K562 (cell line): ENCODE results near the gene GYS1. TPM values are rescaled to one million over a fixed set of nuclear protein-coding genes. Genes with fewer than 3 reads are reported as not detected.

Experiments used
- CREB1 ChIP-seq, 2 experiments: sonication (generic) in 1 of 2; formaldehyde crosslinking in 1 of 2; IDR thresholded peaks; 2 replicates each; pipeline versions ENCODE4 v1.6.1 to v1.8.0; 2012 to 2022; ENCODE audit warnings: inconsistent platforms in 1 of 2, mild to moderate bottlenecking in 1 of 2, missing genetic modification reagents in 1 of 2, moderate library complexity in 1 of 2
- CREBBP ChIP-seq: IDR thresholded peaks from one replicate; pipeline ENCODE4 v1.6.1; 2012; ENCODE audit warnings: low read depth, mild to moderate bottlenecking, control low read depth, inconsistent platforms, low read length
- FOS ChIP-seq: IDR thresholded peaks from 3 replicates; pipeline ENCODE4 v1.6.1; 2011; ENCODE audit not compliant: insufficient read length; ENCODE audit errors: extremely low read depth
- GMEB1 ChIP-seq: fragments of 250-450 bp; sonication (Bioruptor Pico); IDR thresholded peaks from 2 replicates; pipeline ENCODE4 v1.4.0; 2020; ENCODE audit warnings: mild to moderate bottlenecking
- HMGN3 ChIP-seq: IDR thresholded peaks from 2 replicates; pipeline ENCODE4 v1.6.1; 2011; ENCODE audit warnings: borderline replicate concordance, low read depth, mild to moderate bottlenecking, mixed read lengths, low read length; ENCODE audit not compliant: insufficient read length; ENCODE audit errors: extremely low read depth
- IRF9 ChIP-seq: fragments of 450-650 bp; IDR thresholded peaks from 2 replicates; pipeline ENCODE4 v1.6.1; 2016; ENCODE audit warnings: missing biosample characterization, missing genetic modification characterization
- NFE2L1 ChIP-seq: fragments of 450-650 bp; IDR thresholded peaks from 2 replicates; pipeline ENCODE4 v1.6.1; 2016; ENCODE audit warnings: missing genetic modification characterization, low read depth, mild to moderate bottlenecking, missing compliant biosample characterization, moderate library complexity, borderline replicate concordance
- PKNOX1 ChIP-seq: fragments of 450-650 bp; IDR thresholded peaks from 2 replicates; pipeline ENCODE4 v1.6.1; 2016
- PURB ChIP-seq: sonication (generic); formaldehyde crosslinking; IDR thresholded peaks from 2 replicates; pipeline ENCODE4 v1.9.0; 2021; ENCODE audit warnings: low read depth, mild to moderate bottlenecking, missing genetic modification reagents
- TAF7 ChIP-seq: fragments of 450-650 bp; IDR thresholded peaks from 2 replicates; pipeline ENCODE4 v1.6.1; 2016; ENCODE audit warnings: missing genetic modification characterization, missing compliant biosample characterization
- TCFL5 ChIP-seq: fragments of 250-450 bp; sonication (Bioruptor Pico); conservative IDR thresholded peaks from 2 replicates; pipeline ENCODE4 v1.6.1; 2021; ENCODE audit warnings: mild to moderate bottlenecking, moderate library complexity, matching md5 sums
- THRA ChIP-seq: fragments of 450-650 bp; IDR thresholded peaks from 2 replicates; pipeline ENCODE4 v1.6.1; 2017; ENCODE audit warnings: mild to moderate bottlenecking, moderate library complexity
- TRIM28 ChIP-seq: fragments of 450-650 bp; IDR thresholded peaks from 2 replicates; pipeline ENCODE4 v1.6.1; 2017
- XRCC3 ChIP-seq: fragments of 450-650 bp; IDR thresholded peaks from 2 replicates; pipeline ENCODE4 v1.6.1; 2017; ENCODE audit warnings: mild to moderate bottlenecking, moderate library complexity
- XRCC5 ChIP-seq: fragments of 200-400 bp; formaldehyde crosslinking; IDR thresholded peaks from 2 replicates; pipeline ENCODE4 v1.6.1; 2017; ENCODE audit warnings: low read depth, mild to moderate bottlenecking, low read length
- ZNF134 ChIP-seq: fragments of 250-450 bp; sonication (Bioruptor Pico); conservative IDR thresholded peaks from 2 replicates; pipeline ENCODE4 v1.4.0; 2020
- ZNF639 ChIP-seq, 2 experiments: fragments of 200-800 bp in 1 of 2; sonication (Bioruptor generic) in 1 of 2; sonication (generic) in 1 of 2; formaldehyde crosslinking in 1 of 2; IDR thresholded peaks in 1 of 2; conservative IDR thresholded peaks in 1 of 2; 2 replicates each; pipeline versions ENCODE4 v1.5.0 to v1.6.1; 2016 to 2020; ENCODE audit warnings: missing compliant biosample characterization in 1 of 2, missing genetic modification characterization in 1 of 2, missing genetic modification reagents in 1 of 2
- polyA plus RNA-seq, 8 experiments: library from polyadenylated mRNA; depleted of rRNA in 4 of 8; stranded (reverse) in 5 of 8; unstranded in 3 of 8; fragments of >200 nt; fragmentation: Nextera tagmentation in 2 of 8; fragmentation: Illumina TruSeq in 1 of 8; extraction: Ambion mirVana in 2 of 8; extraction: Trizol in 1 of 8; gene quantifications; 2 replicates each; pipeline versions ENCODE4 v1.2.1 to v1.2.3, GENCODE V29; 2011 to 2014; ENCODE audit warnings: inconsistent platforms in 1 of 8, missing spikeins in 1 of 8
- total RNA-seq, 7 experiments: library from RNA; depleted of rRNA in 6 of 7; stranded (reverse); fragments of >200 nt in 6 of 7; fragmentation: Illumina TruSeq in 2 of 7; extraction: Trizol in 2 of 7; gene quantifications; 2 replicates each; pipeline versions ENCODE4 v1.2.1 to v1.2.3, GENCODE V29; 2011 to 2021; ENCODE audit warnings: low replicate concordance in 1 of 7

Gene GYS1
- total and polyA plus RNA-seq, 9 of the 15 experiments (the other 6 are each of a cell fraction or from before 2014, with no cell fraction given) = 1.9 to 31.1 (median 15.2) TPM

- TF ChIP-seq ZNF639 (CRISPR knock-in tag; conservative IDR thresholded peaks at IDR 0.05 in 1 of 2, IDR thresholded peaks at IDR 0.05 in 1 of 2) (no peak), ZNF134 (CRISPR knock-in tag) (no peak), XRCC5 (0 out of 2 replicates have a peak, but pooled peaks have one; percentile 68), THRA (no peak), CREB1 (IDR thresholded peaks at IDR 0.05) (no peak; the same call in 1 of the 2 replicates), CREB1 (CRISPR knock-in tag; IDR thresholded peaks at IDR 0.05) (peak; percentile 34), FOS (peak; percentile 83), GMEB1 (CRISPR knock-in tag) (no peak), CREBBP (no peak), PURB (CRISPR knock-in tag) (no peak), TRIM28 (peak; percentile 52; the same call in 1 of the 2 replicates), IRF9 (0 out of 2 replicates have a peak, but pooled peaks have one; percentile 5), HMGN3 (peak; percentile 81), TCFL5 (CRISPR knock-in tag) (no peak), PKNOX1 (peak; percentile 36), TAF7 (tag) (peak; percentile 96), NFE2L1 (tag) (no peak), XRCC3 (no peak)
These were observed 27.9 kb downstream of the GYS1 start, which contains the start of gene FTL (continued) for GRCh38 chr19:48965040-48965805.
